ENCODE measurements around the gene OR8B2.
A peak's percentile ranks its signal among the peaks of the same experiment; 100 is the strongest.
"Not testable (repeated sequence)": the region's sequence is repeated elsewhere in the genome, so short reads cannot be mapped to it uniquely, and the experiment has no call there.

The OR8B2 gene

DNA sequence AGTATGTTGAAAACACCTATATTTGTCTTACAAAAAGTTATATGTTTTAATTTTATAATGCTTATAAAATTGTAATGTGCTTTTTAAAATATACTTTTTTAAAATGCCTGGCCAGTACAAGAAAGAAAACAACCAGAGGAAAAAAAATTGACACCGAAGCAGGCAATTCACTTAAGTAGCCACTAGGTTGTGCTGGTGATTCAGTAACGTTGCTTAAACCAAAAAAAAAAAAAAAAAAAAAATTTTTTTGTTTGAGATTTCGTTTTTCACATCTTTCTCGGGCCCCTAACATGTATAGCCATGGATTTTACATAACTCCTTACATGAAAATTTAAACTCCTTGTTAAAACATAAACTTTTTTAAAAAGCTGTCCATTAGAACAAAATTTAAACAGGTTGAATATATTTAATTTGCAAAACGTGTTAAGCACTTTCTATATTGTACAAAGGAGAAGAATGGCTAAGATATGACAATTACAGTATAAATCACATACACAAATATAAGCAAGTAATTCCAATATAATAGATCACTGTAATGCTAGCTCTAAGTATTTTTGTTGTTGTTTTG, 31.1 kb upstream of the OR8B2 start:
- H3K4me2 ChIP-seq (ENCODE audit: low read length) = peak overlapping the region; percentile 33
- no peaks in the 10 kb centered on the region for H3K36me3 ChIP-seq (replicated peaks; ENCODE audit: low read depth, low read length)
- H2AFZ ChIP-seq (ENCODE audit: low read depth, low read length) = no peak overlapping the region
- H3K9me3 ChIP-seq (ENCODE audit: insufficient read depth, low read length) = no peaks in the 10 kb centered on the region
- H3K79me2 ChIP-seq (ENCODE audit: low read length) = no peaks in the 10 kb centered on the region
- H3K4me1 ChIP-seq (ENCODE audit: low read length) = no peaks in the 10 kb centered on the region
- no peak overlapping the region for H3K27ac ChIP-seq (ENCODE audit: low read length)
- no peaks in the 10 kb centered on the region for H4K20me1 ChIP-seq (ENCODE audit: insufficient read depth, low read length)
- TF ChIP-seq, protein P1, sequence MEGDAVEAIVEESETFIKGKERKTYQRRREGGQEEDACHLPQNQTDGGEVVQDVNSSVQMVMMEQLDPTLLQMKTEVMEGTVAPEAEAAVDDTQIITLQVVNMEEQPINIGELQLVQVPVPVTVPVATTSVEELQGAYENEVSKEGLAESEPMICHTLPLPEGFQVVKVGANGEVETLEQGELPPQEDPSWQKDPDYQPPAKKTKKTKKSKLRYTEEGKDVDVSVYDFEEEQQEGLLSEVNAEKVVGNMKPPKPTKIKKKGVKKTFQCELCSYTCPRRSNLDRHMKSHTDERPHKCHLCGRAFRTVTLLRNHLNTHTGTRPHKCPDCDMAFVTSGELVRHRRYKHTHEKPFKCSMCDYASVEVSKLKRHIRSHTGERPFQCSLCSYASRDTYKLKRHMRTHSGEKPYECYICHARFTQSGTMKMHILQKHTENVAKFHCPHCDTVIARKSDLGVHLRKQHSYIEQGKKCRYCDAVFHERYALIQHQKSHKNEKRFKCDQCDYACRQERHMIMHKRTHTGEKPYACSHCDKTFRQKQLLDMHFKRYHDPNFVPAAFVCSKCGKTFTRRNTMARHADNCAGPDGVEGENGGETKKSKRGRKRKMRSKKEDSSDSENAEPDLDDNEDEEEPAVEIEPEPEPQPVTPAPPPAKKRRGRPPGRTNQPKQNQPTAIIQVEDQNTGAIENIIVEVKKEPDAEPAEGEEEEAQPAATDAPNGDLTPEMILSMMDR (IDR thresholded peaks at IDR 0.05; ENCODE audit: low read depth, low read length) = peak; percentile 38
- TF ChIP-seq EZH2phosphoT487 (IDR thresholded peaks at IDR 0.05; ENCODE audit: low read depth) = no peak
- peaks cover 23% of the 10 kb centered on the region; the same call in 1 of the 2 replicates for H3K27me3 ChIP-seq (ENCODE audit: low read depth, low read length)
- H3K9ac ChIP-seq (ENCODE audit: low read length) = no peak overlapping the region
- H3K4me3 ChIP-seq (ENCODE audit: low read length) = no peak overlapping the region

DNA sequence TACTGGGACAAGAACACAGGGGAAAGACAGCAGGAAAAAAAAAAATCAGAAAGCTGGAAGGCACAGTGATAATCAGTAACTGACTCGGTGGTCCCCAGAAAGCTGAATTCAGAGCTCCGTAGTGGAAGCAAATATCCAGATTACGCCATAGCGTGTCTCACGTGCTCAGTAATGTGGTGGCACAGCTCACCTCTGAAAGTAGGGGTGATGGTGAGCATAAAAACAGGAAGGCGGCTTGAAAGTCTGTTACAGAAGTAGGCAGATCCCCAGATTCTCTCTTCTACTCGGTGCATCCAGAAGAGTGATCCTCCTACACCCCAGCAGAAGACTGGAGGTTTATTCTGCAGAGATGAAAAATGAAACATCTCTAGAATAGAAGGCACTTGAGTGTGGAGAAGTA, 25.6 kb upstream of the OR8B2 start:
- Histone ChIP-seq H3K4me2 (ENCODE audit: low read length) (no peak overlapping the region), H3K4me1 (ENCODE audit: low read length) (no peaks in the 10 kb centered on the region), H4K20me1 (ENCODE audit: insufficient read depth, low read length) (no peaks in the 10 kb centered on the region), H3K79me2 (ENCODE audit: low read length) (no peaks in the 10 kb centered on the region), H3K9ac (ENCODE audit: low read length) (no peak overlapping the region), H3K27ac (ENCODE audit: low read length) (no peak overlapping the region), H3K27me3 (ENCODE audit: low read depth, low read length) (peaks cover 40% of the 10 kb centered on the region), H3K36me3 (replicated peaks; ENCODE audit: low read depth, low read length) (no peaks in the 10 kb centered on the region), H2AFZ (ENCODE audit: low read depth, low read length) (no peak overlapping the region), H3K4me3 (ENCODE audit: low read length) (no peak overlapping the region), H3K9me3 (ENCODE audit: insufficient read depth, low read length) (no peaks in the 10 kb centered on the region)
- TF ChIP-seq EZH2phosphoT487 (IDR thresholded peaks at IDR 0.05; ENCODE audit: low read depth) = no peak
- TF ChIP-seq, protein P1 (IDR thresholded peaks at IDR 0.05; ENCODE audit: low read depth, low read length) = no peak

DNA sequence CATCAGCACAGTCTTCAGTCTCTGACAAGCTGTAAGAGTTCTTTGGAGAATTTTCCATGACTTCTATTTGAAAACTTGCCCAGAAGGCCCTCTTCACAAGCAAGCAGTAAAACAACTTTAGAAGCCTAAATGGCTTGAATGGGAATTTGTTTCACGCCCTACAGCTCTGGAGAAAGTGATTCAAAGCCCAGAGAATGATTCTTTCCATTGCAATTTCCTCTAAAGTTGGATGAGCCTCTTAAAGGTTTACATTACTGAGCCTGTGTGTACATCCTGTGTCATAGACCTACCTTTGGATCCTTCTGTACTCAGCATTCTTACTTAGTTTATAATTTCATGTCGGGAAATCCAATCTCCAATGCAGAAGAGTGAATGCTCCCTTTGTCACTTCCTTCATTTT, 21.3 kb upstream of the OR8B2 start:
- Histone ChIP-seq H3K27ac (ENCODE audit: low read length) (no peak overlapping the region), H3K4me1 (ENCODE audit: low read length) (no peaks in the 10 kb centered on the region), H3K79me2 (ENCODE audit: low read length) (no peaks in the 10 kb centered on the region), H2AFZ (ENCODE audit: low read depth, low read length) (no peak overlapping the region), H3K4me3 (ENCODE audit: low read length) (no peak overlapping the region), H3K27me3 (ENCODE audit: low read depth, low read length) (peaks cover 26% of the 10 kb centered on the region), H3K36me3 (replicated peaks; ENCODE audit: low read depth, low read length) (no peaks in the 10 kb centered on the region), H3K9me3 (ENCODE audit: insufficient read depth, low read length) (no peaks in the 10 kb centered on the region), H3K9ac (ENCODE audit: low read length) (no peak overlapping the region), H3K4me2 (ENCODE audit: low read length) (no peak overlapping the region), H4K20me1 (ENCODE audit: insufficient read depth, low read length) (no peaks in the 10 kb centered on the region)
- TF ChIP-seq, protein P1 (IDR thresholded peaks at IDR 0.05; ENCODE audit: low read depth, low read length) = no peak
- no peak for TF ChIP-seq EZH2phosphoT487 (IDR thresholded peaks at IDR 0.05; ENCODE audit: low read depth)

DNA sequence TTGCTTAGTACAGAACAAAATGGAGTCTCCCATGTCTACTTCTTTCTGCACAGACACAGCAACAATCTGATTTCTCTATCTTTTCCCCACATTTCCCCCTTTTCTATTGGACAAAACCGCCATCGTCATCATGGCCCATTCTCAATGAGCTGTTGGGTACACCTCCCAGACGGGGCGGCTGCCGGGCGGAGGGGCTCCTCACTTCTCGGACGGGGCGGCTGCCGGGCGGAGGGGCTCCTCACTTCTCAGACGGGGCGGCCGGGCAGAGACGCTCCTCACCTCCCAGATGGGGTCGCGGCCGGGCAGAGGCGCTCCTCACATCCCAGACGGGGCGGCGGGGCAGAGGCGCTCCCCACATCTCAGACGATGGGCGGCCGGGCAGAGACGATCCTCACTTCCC, 18.9 kb upstream of the OR8B2 start:
- not testable (repeated sequence) for H3K4me1 ChIP-seq (ENCODE audit: low read length); H3K9me3 ChIP-seq (ENCODE audit: insufficient read depth, low read length); H4K20me1 ChIP-seq (ENCODE audit: insufficient read depth, low read length); H3K27ac ChIP-seq (ENCODE audit: low read length); H3K79me2 ChIP-seq (ENCODE audit: low read length); H2AFZ ChIP-seq (ENCODE audit: low read depth, low read length); H3K4me2 ChIP-seq (ENCODE audit: low read length); H3K4me3 ChIP-seq (ENCODE audit: low read length); H3K9ac ChIP-seq (ENCODE audit: low read length); H3K36me3 ChIP-seq (replicated peaks; ENCODE audit: low read depth, low read length)
- peaks cover 20% of the 10 kb centered on the region for H3K27me3 ChIP-seq (ENCODE audit: low read depth, low read length)

Data from OCI-LY3 (cell line).